Peyer's patch (tissue), 4 donors: Measurements from ENCODE around the gene ADGRG3. TPM values are rescaled to one million over a fixed set of nuclear protein-coding genes. Genes with fewer than 3 reads are reported as not detected.

Experiments
- DNase-seq, 3 donors: peaks; one replicate each; pipeline ENCODE4 v3.0.0-alpha.2; 2017 to 2019
- H3K27ac ChIP-seq, 4 donors: fragments of 200-600 bp; sonication (generic); one replicate each; pipeline ENCODE4 v1.5.1; 2016 to 2019
- H3K27me3 ChIP-seq, 2 donors: fragments of 200-600 bp; sonication (generic); one replicate each; pipeline ENCODE4 v1.5.1; 2019
- H3K36me3 ChIP-seq, 3 donors: fragments of 200-600 bp; sonication (generic); one replicate each; pipeline ENCODE4 v1.5.1; 2016 to 2019
- H3K4me1 ChIP-seq, 4 donors: fragments of 200-600 bp; sonication (generic); one replicate each; pipeline ENCODE4 v1.5.1; 2016 to 2019
- H3K4me3 ChIP-seq, 4 donors: fragments of 200-600 bp; sonication (generic); 1 replicate in 3 of 4; 2 replicates in 1 of 4; pipeline ENCODE4 v1.5.1; 2016 to 2019; ENCODE audit warnings: mild to moderate bottlenecking in 1 of 4
- H3K9me3 ChIP-seq, 4 donors: fragments of 200-600 bp; sonication (generic); one replicate each; pipeline ENCODE4 v1.5.1; 2016 to 2019; ENCODE audit warnings: mild to moderate bottlenecking in 1 of 4
- CTCF ChIP-seq, 6 experiments: fragments of 450-650 bp in 4 of 6; fragments of 200-600 bp in 2 of 6; sonication (generic) in 1 of 6; IDR thresholded peaks; one replicate each; pipeline ENCODE4 v1.5.1; 2017 to 2019; ENCODE audit warnings: antibody characterized with exemption in 6 of 6, mild to moderate bottlenecking in 3 of 6, moderate library complexity in 1 of 6
- POLR2A ChIP-seq, 2 donors: fragments of 450-650 bp; IDR thresholded peaks; one replicate each; pipeline ENCODE4 v1.5.1; 2017; ENCODE audit warnings: antibody characterized with exemption in 2 of 2, mild to moderate bottlenecking in 2 of 2, moderate library complexity in 2 of 2
- total RNA-seq, 4 donors: library from RNA; depleted of rRNA; stranded (reverse); fragments of >200 nt; gene quantifications; one replicate each; pipeline ENCODE4 v1.1.0, GENCODE V29; 2016

Gene ADGRG3
- total RNA-seq, 4 donors from 2014 or later = 0.47 to 4.1 (median 1.9) TPM

- no peaks in the 10 kb centered on the region for H3K36me3 ChIP-seq
- no peaks in the 10 kb centered on the region for H3K9me3 ChIP-seq
- no peak overlapping the region for H3K4me3 ChIP-seq
- no peak for TF ChIP-seq POLR2A (IDR thresholded peaks at IDR 0.05)
- TF ChIP-seq CTCF (IDR thresholded peaks at IDR 0.05) = no peak
- DNase-seq = no peak
- no peaks in the 10 kb centered on the region for H3K4me1 ChIP-seq
- H3K27ac ChIP-seq = no peak overlapping the region
- no peaks in the 10 kb centered on the region for H3K27me3 ChIP-seq
Measured at GRCh38 chr16:57677622-57678369, 9.7 kb downstream of the ADGRG3 start.

DNA sequence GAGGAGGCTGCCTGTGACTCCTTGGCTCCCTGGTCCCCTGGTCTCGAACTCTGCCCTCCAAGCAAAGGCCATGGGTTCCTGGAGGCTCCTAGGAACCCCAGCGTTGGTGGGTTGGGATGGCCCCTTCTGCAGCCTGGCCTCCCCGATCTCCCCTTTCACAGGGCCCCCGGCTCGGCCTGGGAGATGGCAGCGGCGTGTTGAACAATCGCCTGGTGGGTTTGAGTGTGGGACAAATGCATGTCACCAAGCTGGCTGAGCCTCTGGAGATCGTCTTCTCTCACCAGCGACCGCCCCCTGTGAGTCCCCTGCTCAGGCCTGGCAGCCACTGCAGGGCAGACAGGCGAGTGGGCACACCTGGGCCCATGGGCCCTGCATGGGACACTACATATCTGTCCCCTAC lies 10.9 kb downstream of the ADGRG3 start:
- TF ChIP-seq POLR2A (IDR thresholded peaks at IDR 0.05) (no peak), CTCF (IDR thresholded peaks at IDR 0.05) (no peak)

DNA sequence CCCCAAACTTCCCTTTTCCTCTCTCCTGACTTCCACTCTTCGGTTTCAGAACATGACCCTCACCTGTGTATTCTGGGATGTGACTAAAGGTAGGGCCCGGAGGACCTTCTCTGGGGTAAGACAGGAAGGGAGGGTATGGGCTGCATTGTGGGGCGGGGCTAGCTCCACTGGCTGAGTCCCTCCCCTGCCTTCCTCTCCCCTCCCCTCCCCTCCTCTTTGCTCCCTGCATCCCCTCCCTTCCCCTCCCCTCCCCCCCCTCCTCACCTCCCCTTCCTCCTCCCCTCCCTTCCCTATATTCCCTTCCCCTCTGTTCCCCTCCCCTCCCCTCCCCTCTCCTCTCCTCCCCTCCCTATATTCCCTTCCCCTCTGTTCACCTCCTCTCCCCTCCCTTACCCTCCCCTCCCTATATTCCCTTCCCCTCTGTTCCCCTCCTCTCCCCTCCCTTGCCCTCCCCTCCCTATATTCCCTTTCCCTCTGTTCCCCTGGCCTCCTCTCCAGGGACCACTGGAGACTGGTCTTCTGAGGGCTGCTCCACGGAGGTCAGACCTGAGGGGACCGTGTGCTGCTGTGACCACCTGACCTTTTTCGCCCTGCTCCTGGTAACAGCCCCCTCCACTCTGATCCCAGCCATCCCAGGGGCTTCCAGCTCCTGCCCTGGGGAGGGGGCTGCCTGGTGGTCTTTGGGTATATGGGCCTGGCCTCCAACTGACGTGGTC lies 11.8 kb downstream of the ADGRG3 start:
- Histone ChIP-seq H3K27ac (no peak overlapping the region), H3K4me1 (no peaks in the 10 kb centered on the region), H3K27me3 (no peaks in the 10 kb centered on the region), H3K4me3 (no peak overlapping the region), H3K9me3 (no peaks in the 10 kb centered on the region), H3K36me3 (no peaks in the 10 kb centered on the region)
- DNase-seq = no peak
- TF ChIP-seq POLR2A (IDR thresholded peaks at IDR 0.05) = no peak
- TF ChIP-seq CTCF (IDR thresholded peaks at IDR 0.05) = no peak

More for the DNA sequence above, 10.9 kb downstream of the ADGRG3 start:
- H3K9me3 ChIP-seq = no peaks in the 10 kb centered on the region
- no peaks in the 10 kb centered on the region for H3K4me1 ChIP-seq
- H3K27ac ChIP-seq = no peak overlapping the region
- no peaks in the 10 kb centered on the region for H3K27me3 ChIP-seq
- no peaks in the 10 kb centered on the region for H3K36me3 ChIP-seq
- no peak for DNase-seq
- no peak overlapping the region for H3K4me3 ChIP-seq

DNA sequence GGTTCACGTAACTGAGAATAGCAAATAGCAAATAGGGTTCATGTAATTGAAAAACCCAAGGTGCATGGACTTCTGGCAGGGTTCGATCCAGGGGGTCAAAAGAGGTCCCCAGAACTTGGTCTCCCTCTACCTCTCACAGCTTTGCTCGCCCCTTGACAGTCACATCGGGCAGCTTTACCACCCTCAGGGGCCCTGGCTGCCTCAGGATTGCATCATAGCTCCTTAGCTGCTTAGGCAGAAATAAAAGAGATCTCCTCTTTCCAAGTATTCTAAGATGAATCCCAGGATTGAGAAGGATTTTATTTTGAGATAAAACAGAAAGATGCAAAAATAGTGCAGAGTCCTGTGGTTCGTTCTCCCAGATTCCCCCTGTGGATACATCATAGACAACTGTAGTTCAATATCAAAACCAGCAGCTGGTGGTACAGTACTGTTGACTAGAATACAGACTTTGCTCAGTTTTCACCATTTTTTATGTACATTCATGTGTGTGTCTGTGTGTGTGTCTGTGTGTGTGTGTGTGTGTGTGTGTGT lies 12.8 kb downstream of the ADGRG3 start:
- H3K4me3 ChIP-seq = no peak overlapping the region
- H3K27me3 ChIP-seq = no peaks in the 10 kb centered on the region
- no peaks in the 10 kb centered on the region for H3K9me3 ChIP-seq
- H3K4me1 ChIP-seq = no peaks in the 10 kb centered on the region
- no peak for DNase-seq
- TF ChIP-seq CTCF (IDR thresholded peaks at IDR 0.05) = no peak
- no peak for TF ChIP-seq POLR2A (IDR thresholded peaks at IDR 0.05)
- H3K27ac ChIP-seq = no peak overlapping the region
- H3K36me3 ChIP-seq = no peaks in the 10 kb centered on the region

- H3K9me3 ChIP-seq = no peaks in the 10 kb centered on the region
- no peak for TF ChIP-seq CTCF (IDR thresholded peaks at IDR 0.05)
- TF ChIP-seq POLR2A (IDR thresholded peaks at IDR 0.05) = no peak
- H3K4me3 ChIP-seq = no peak overlapping the region
- no peaks in the 10 kb centered on the region for H3K27me3 ChIP-seq
- no peak for DNase-seq
- H3K4me1 ChIP-seq = no peaks in the 10 kb centered on the region
- no peak overlapping the region for H3K27ac ChIP-seq
- no peaks in the 10 kb centered on the region for H3K36me3 ChIP-seq
Measured at GRCh38 chr16:57681950-57682728, 14.0 kb downstream of the ADGRG3 start.
